ENCODE results near the gene LIX1L.

LIX1L gene

DNA sequence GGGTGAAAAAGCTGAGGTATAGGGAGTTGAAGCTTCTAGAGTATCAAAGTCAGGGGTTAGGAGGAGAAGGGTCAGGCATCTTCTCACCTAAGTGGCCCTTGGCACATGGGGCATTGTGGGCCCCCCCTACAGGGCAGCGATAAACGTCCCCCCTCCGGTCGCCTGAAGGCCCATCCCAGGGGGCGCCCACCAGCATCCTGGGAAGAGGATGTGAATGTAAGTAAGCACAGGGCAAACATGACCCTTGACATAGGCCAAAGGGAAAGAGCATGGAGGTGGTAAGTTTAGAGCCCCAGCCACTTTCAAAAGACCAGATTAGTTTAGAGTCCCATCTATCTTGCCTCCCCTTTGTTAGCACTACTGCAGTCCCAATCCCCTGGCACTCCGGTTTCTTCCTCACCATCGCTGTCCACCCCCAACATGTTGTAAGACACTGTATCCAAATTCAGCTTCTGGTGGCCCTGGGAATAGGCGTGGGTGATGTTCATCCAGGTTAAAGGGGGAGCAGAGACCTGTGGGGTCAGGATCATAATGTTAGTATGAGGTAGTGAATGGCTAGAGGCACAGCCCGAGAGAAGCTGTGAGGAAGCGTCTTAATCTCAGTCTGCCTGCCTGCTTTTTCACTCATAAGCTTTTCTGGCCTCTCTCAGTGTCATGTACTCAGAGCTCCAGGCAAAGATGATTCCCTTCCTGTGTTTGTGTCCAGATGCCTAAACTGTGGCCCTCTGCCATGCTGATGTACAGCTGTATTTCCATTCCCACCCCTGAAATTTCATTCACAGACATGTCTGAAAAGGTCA lies 50.7 kb downstream of the LIX1L start:
- no peaks in the 10 kb centered on the region for H3K4me1 ChIP-seq (ENCODE audit: low read length)
- TF ChIP-seq EZH2 (optimal IDR thresholded peaks at IDR 0.05; ENCODE audit: low read depth, low read length), result no peak
- no peak for TF ChIP-seq EZH2phosphoT487 (IDR thresholded peaks at IDR 0.05; ENCODE audit: low read length)
- TF ChIP-seq, protein P1, sequence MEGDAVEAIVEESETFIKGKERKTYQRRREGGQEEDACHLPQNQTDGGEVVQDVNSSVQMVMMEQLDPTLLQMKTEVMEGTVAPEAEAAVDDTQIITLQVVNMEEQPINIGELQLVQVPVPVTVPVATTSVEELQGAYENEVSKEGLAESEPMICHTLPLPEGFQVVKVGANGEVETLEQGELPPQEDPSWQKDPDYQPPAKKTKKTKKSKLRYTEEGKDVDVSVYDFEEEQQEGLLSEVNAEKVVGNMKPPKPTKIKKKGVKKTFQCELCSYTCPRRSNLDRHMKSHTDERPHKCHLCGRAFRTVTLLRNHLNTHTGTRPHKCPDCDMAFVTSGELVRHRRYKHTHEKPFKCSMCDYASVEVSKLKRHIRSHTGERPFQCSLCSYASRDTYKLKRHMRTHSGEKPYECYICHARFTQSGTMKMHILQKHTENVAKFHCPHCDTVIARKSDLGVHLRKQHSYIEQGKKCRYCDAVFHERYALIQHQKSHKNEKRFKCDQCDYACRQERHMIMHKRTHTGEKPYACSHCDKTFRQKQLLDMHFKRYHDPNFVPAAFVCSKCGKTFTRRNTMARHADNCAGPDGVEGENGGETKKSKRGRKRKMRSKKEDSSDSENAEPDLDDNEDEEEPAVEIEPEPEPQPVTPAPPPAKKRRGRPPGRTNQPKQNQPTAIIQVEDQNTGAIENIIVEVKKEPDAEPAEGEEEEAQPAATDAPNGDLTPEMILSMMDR (IDR thresholded peaks at IDR 0.05; ENCODE audit: low read length), result no peak
- no peaks in the 10 kb centered on the region for H3K9me3 ChIP-seq (replicated peaks; ENCODE audit: insufficient read depth, low read length)
- H3K79me2 ChIP-seq (ENCODE audit: low read length), result no peaks in the 10 kb centered on the region
- H3K27ac ChIP-seq (ENCODE audit: low read length), result no peak overlapping the region
- no peak overlapping the region for H3K4me3 ChIP-seq (ENCODE audit: low read length)
- H3K36me3 ChIP-seq (replicated peaks; ENCODE audit: insufficient read depth, low read length), result no peaks in the 10 kb centered on the region
- H3K9me2 ChIP-seq (replicated peaks; ENCODE audit: insufficient read depth, low read length), result no peaks in the 10 kb centered on the region
- H3K9ac ChIP-seq (ENCODE audit: low read length), result no peak overlapping the region
- H2AFZ ChIP-seq (ENCODE audit: low read length), result no peak overlapping the region
- no peaks in the 10 kb centered on the region for H4K20me1 ChIP-seq (ENCODE audit: insufficient read depth, low read length)
- H3K4me2 ChIP-seq (ENCODE audit: low read depth, low read length), result no peak overlapping the region
- no peak for DNase-seq
- no peaks in the 10 kb centered on the region for H3F3A ChIP-seq (ENCODE audit: insufficient read depth, low read length)
- no peaks in the 10 kb centered on the region for H3K27me3 ChIP-seq (replicated peaks; ENCODE audit: insufficient read depth, low read length)

DNA sequence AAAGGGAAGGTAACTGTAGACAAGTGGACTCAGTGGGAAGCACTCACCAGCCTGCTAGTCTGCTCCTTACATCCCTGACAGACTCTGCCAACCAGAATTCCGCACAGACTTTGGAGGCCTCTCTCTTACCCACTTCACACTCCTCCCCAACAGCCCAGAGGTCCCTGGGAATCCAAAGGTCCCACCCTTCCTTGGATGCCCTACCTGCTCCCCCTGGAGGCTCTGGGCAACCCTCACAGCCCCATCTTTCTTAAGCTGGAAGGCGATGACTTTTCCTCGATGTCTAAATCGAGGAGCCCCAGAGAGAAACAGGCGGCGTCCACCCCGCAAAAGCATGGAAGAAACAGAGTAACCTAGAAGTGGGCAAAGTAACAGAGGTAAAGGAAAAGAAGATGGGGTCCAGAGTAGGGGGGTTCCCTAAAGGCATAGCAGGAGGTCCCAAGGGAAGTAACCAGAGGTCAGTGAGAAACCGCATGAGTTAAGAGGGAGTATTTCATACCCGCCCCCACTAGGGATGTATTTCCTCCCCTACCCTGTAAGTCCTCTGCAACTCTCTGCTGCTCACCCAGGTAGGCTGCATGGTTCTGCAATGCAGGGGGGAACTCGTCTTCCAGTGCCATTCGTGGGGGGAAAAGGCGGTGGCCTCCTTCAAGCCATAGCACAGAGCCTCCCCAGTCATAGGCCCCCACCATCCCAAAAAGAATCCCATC lies 56.4 kb downstream of the LIX1L start:
- no peak for DNase-seq
- Histone ChIP-seq H3K4me1 (ENCODE audit: low read length) (no peaks in the 10 kb centered on the region), H3F3A (ENCODE audit: insufficient read depth, low read length) (no peaks in the 10 kb centered on the region), H3K4me3 (ENCODE audit: low read length) (no peak overlapping the region), H3K9me2 (replicated peaks; ENCODE audit: insufficient read depth, low read length) (no peaks in the 10 kb centered on the region), H3K79me2 (ENCODE audit: low read length) (no peaks in the 10 kb centered on the region), H3K36me3 (replicated peaks; ENCODE audit: insufficient read depth, low read length) (no peaks in the 10 kb centered on the region), H3K4me2 (ENCODE audit: low read depth, low read length) (no peak overlapping the region), H4K20me1 (ENCODE audit: insufficient read depth, low read length) (no peaks in the 10 kb centered on the region), H3K27ac (ENCODE audit: low read length) (no peak overlapping the region), H3K27me3 (replicated peaks; ENCODE audit: insufficient read depth, low read length) (no peaks in the 10 kb centered on the region), H2AFZ (ENCODE audit: low read length) (no peak overlapping the region), H3K9me3 (replicated peaks; ENCODE audit: insufficient read depth, low read length) (no peaks in the 10 kb centered on the region), H3K9ac (ENCODE audit: low read length) (no peak overlapping the region)
- no peak for TF ChIP-seq EZH2 (optimal IDR thresholded peaks at IDR 0.05; ENCODE audit: low read depth, low read length)
- TF ChIP-seq, protein P1 (IDR thresholded peaks at IDR 0.05; ENCODE audit: low read length), result 0 out of 2 replicates have a peak, but pooled peaks have one; percentile 4

DNA sequence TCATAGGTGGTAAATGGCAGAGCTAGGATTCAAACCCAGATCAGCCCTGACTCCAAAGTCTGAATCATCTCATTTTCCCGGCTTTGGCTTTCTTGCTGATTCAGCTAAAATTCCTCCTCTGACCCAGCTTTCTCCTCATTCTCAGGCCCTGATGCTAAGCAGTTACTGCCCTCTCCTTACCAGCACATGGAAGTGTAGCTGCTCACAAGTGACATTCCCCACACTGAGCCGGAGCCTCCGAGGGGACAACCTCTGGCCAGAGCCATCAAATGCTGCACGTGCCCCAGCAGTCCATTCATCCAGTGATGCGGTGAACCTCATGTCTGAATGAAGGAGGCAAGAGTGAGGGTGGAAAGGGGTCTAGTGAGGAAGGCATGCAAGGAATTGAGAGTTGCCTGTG lies 59.1 kb downstream of the LIX1L start:
- Histone ChIP-seq H3K9me3 (replicated peaks; ENCODE audit: insufficient read depth, low read length) (no peaks in the 10 kb centered on the region), H3K4me3 (ENCODE audit: low read length) (no peak overlapping the region), H3K9ac (ENCODE audit: low read length) (no peak overlapping the region), H3K9me2 (replicated peaks; ENCODE audit: insufficient read depth, low read length) (no peaks in the 10 kb centered on the region), H3K36me3 (replicated peaks; ENCODE audit: insufficient read depth, low read length) (no peaks in the 10 kb centered on the region), H3K27ac (ENCODE audit: low read length) (no peak overlapping the region), H4K20me1 (ENCODE audit: insufficient read depth, low read length) (no peaks in the 10 kb centered on the region), H3K4me1 (ENCODE audit: low read length) (no peaks in the 10 kb centered on the region), H3F3A (ENCODE audit: insufficient read depth, low read length) (no peaks in the 10 kb centered on the region), H3K79me2 (ENCODE audit: low read length) (no peaks in the 10 kb centered on the region), H3K27me3 (replicated peaks; ENCODE audit: insufficient read depth, low read length) (no peaks in the 10 kb centered on the region), H2AFZ (ENCODE audit: low read length) (no peak overlapping the region), H3K4me2 (ENCODE audit: low read depth, low read length) (no peak overlapping the region)
- no peak for DNase-seq
- TF ChIP-seq, protein P1 (IDR thresholded peaks at IDR 0.05; ENCODE audit: low read length), result no peak
- no peak for TF ChIP-seq EZH2 (optimal IDR thresholded peaks at IDR 0.05; ENCODE audit: low read depth, low read length)
- no peak for TF ChIP-seq EZH2phosphoT487 (IDR thresholded peaks at IDR 0.05; ENCODE audit: low read length)

Data from MM.1S (cell line).